ENCODE results near the gene HCN3. TPM values are rescaled to one million over a fixed set of nuclear protein-coding genes. Genes with fewer than 3 reads are reported as not detected.

HCN3 gene
- total RNA-seq, 4 donors from 2014 or later, result 0.18 to 1.5 (median 1.1) TPM

GRCh38 chr1:155269381-155269780 lies 7.9 kb upstream of the HCN3 start:
- DNase-seq, result no peak
- in situ Hi-C loops (cut with MboI; ENCODE audit: low sequenced_read_pairs in 4 of 4), result loop anchor here in 1 of 4 donors (10.0 kb wide), 1 partner anchor 45 kb away; no protein-coding TSS in a partner anchor

GRCh38 chr1:155272466-155273342 lies 4.6 kb upstream of the HCN3 start:
- no peak for TF ChIP-seq POLR2A (IDR thresholded peaks at IDR 0.05)
- TF ChIP-seq, protein P1, sequence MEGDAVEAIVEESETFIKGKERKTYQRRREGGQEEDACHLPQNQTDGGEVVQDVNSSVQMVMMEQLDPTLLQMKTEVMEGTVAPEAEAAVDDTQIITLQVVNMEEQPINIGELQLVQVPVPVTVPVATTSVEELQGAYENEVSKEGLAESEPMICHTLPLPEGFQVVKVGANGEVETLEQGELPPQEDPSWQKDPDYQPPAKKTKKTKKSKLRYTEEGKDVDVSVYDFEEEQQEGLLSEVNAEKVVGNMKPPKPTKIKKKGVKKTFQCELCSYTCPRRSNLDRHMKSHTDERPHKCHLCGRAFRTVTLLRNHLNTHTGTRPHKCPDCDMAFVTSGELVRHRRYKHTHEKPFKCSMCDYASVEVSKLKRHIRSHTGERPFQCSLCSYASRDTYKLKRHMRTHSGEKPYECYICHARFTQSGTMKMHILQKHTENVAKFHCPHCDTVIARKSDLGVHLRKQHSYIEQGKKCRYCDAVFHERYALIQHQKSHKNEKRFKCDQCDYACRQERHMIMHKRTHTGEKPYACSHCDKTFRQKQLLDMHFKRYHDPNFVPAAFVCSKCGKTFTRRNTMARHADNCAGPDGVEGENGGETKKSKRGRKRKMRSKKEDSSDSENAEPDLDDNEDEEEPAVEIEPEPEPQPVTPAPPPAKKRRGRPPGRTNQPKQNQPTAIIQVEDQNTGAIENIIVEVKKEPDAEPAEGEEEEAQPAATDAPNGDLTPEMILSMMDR (IDR thresholded peaks at IDR 0.05 in 4 of 5, conservative IDR thresholded peaks at IDR 0.05 in 1 of 5), result no peak
- in situ Hi-C loops (cut with MboI; ENCODE audit: low sequenced_read_pairs in 4 of 4), result no loop called here
- Histone ChIP-seq H3K9me3 (no peaks in the 10 kb centered on the region), H3K27me3 (no peaks in the 10 kb centered on the region), H3K4me1 (peaks cover 18 to 36% of the 10 kb centered on the region in 2 donors), H3K27ac (peak overlapping the region; percentile 90 to 98 (median 97)), H3K36me3 (peaks cover 0 to 40% of the 10 kb centered on the region in 2 donors), H3K4me3 (peak overlapping the region; percentile 72 to 86 (median 80))
- intact Hi-C loops (cut with DNase I; ENCODE audit: low total_unique reads), result loop anchor here (1.0 kb wide), 3 partner anchors 10 to 51 kb away; partner anchors contain the start of genes FDPS and SCAMP3
- ATAC-seq (peak; percentile 47 to 57), DNase-seq (no peak)

More at GRCh38 chr1:155269381-155269780, 7.9 kb upstream of the HCN3 start:
- H3K27ac ChIP-seq, result no peak overlapping the region
- H3K9me3 ChIP-seq, result no peaks in the 10 kb centered on the region
- intact Hi-C loops (cut with DNase I; ENCODE audit: low total_unique reads), result no loop called here
- H3K4me3 ChIP-seq, result no peak overlapping the region
- peaks cover 0 to 73% of the 10 kb centered on the region in 2 donors for H3K36me3 ChIP-seq
- TF ChIP-seq, protein P1 (IDR thresholded peaks at IDR 0.05 in 4 of 5, conservative IDR thresholded peaks at IDR 0.05 in 1 of 5), result no peak
- TF ChIP-seq POLR2A (IDR thresholded peaks at IDR 0.05), result no peak
- H3K4me1 ChIP-seq, result peaks cover 27 to 38% of the 10 kb centered on the region in 2 donors
- H3K27me3 ChIP-seq, result no peaks in the 10 kb centered on the region
- no peak for ATAC-seq

DNA sequence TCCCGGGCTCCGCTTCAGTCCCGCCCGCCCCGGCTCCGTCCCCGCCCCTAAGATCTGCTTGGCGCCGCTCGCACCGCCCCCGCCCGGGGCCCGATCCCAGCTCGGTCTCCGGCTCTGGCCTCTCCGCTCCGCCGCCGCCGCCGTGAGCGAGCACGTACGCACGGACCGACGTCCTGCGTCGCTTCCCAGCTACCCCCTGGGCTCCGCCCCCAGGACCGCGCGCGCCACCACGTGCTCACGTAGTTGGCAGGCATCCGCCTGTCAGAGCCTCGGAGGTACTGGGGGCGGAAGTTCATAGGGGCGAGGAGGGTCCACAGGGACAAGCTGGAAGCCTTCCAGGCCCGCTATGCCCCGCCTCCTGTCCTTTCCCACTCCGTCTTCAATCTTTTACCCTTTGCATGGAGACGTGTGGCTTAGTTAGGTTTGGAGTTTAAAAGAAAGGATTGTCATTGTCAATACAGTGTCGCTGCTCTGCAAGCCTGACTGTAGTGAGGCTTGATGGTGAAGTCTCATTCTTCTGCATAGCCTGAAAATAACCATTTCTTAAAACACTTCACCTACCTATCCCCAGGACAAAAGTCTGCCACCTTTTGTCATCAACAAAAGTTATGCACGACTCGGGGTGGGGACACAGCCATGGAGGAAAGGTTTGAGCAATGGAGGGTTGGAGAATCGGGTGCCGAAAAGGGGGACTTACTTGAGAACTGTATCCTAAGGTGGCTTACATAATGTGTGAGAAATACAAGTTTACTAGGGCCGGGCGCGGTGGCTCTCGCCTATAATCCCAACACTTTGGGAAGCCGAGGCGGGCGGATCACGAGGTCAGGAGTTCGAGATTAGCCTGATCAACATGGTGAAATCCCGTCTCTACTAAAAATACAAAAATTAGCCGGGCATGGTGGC lies 3.7 kb upstream of the HCN3 start, which contains the start of gene CLK2:
Gene CLK2, minus strand, starts transcription at position 162 of the 903 bp plus-strand sequence. CDS start 2,527 bp downstream, outside the sequence.
- TF ChIP-seq, protein P1 (IDR thresholded peaks at IDR 0.05 in 4 of 5, conservative IDR thresholded peaks at IDR 0.05 in 1 of 5), result no peak
- peak; percentile 84 to 89 for TF ChIP-seq POLR2A (IDR thresholded peaks at IDR 0.05)
- H3K27ac ChIP-seq, result peak within 1 kb of the TSS; percentile 90 to 98 (median 97)
- H3K36me3 ChIP-seq, result peaks cover 0 to 31% of the 10 kb centered on the region in 2 donors
- intact Hi-C loops (cut with DNase I; ENCODE audit: low total_unique reads) (loop anchor here (1.0 kb wide), 3 partner anchors 11 to 50 kb away; partner anchors contain the start of genes FDPS and SCAMP3), in situ Hi-C loops (cut with MboI; ENCODE audit: low sequenced_read_pairs in 4 of 4) (no loop called here)
- H3K4me1 ChIP-seq, result peaks cover 20 to 39% of the 10 kb centered on the region in 2 donors
- peak; percentile 89 to 94 for DNase-seq
- no peaks in the 10 kb centered on the region for H3K27me3 ChIP-seq
- ATAC-seq, result peak; percentile 81 to 83
- H3K4me3 ChIP-seq, result peak within 1 kb of the TSS; percentile 72 to 86 (median 80)
- no peaks in the 10 kb centered on the region for H3K9me3 ChIP-seq
